SK-N-SH (cell line): Measurements from ENCODE around the gene ZMAT5. TPM values are rescaled to one million over a fixed set of nuclear protein-coding genes. Genes with fewer than 3 reads are reported as not detected.

Experiments
- EP300 ChIP-seq, 2 experiments: IDR thresholded peaks; 2 replicates each; pipeline versions ENCODE4 v1.4.0 to v1.6.1; 2012; ENCODE audit warnings: borderline replicate concordance in 1 of 2, low read depth in 1 of 2, low read length in 1 of 2
- EZH2phosphoT487 ChIP-seq: fragments of 200-600 bp; sonication (generic); IDR thresholded peaks from 2 replicates; pipeline ENCODE4 v1.6.1; 2017; ENCODE audit warnings: low read depth, mixed run types, mild to moderate bottlenecking, antibody characterized with exemption, moderate library complexity, borderline replicate concordance
- GABPA ChIP-seq: IDR thresholded peaks from 2 replicates; pipeline ENCODE4 v1.4.0; 2012; ENCODE audit warnings: low read depth, mild to moderate bottlenecking
- JUND ChIP-seq: IDR thresholded peaks from 2 replicates; pipeline ENCODE4 v1.4.0; 2012
- MXI1 ChIP-seq: IDR thresholded peaks from 2 replicates; pipeline ENCODE4 v1.6.1; 2012; ENCODE audit warnings: mild to moderate bottlenecking, low read depth, low read length, improper control_type of control experiment
- NFIC ChIP-seq: IDR thresholded peaks from 2 replicates; pipeline ENCODE4 v1.4.0; 2012; ENCODE audit warnings: borderline replicate concordance
- NRF1 ChIP-seq: IDR thresholded peaks from 2 replicates; pipeline ENCODE4 v1.6.1; 2012; ENCODE audit warnings: low read depth, mild to moderate bottlenecking, low read length
- POLR2AphosphoS5 ChIP-seq: IDR thresholded peaks from 2 replicates; pipeline ENCODE4 v1.6.1; 2012; ENCODE audit warnings: low read depth, low read length
- RAD21 ChIP-seq: IDR thresholded peaks from 2 replicates; pipeline ENCODE4 v1.6.1; 2012; ENCODE audit warnings: mild to moderate bottlenecking, low read length
- RCOR1 ChIP-seq: fragments of 150-350 bp; IDR thresholded peaks from 2 replicates; pipeline ENCODE4 v1.6.1; 2017; ENCODE audit warnings: antibody characterized with exemption, low read length
- RFX5 ChIP-seq: IDR thresholded peaks from 2 replicates; pipeline ENCODE4 v1.6.1; 2012; ENCODE audit warnings: mild to moderate bottlenecking, improper control_type of control experiment, low read length
- RXRA ChIP-seq: IDR thresholded peaks from 2 replicates; pipeline ENCODE4 v1.4.0; 2012; ENCODE audit warnings: low read depth, mild to moderate bottlenecking, borderline replicate concordance
- TEAD4 ChIP-seq: IDR thresholded peaks from 2 replicates; pipeline ENCODE4 v1.4.0; 2012; ENCODE audit warnings: mild to moderate bottlenecking, borderline replicate concordance; ENCODE audit not compliant: insufficient read depth
- YY1 ChIP-seq: IDR thresholded peaks from 2 replicates; pipeline ENCODE4 v1.4.0; 2012; ENCODE audit warnings: low read depth, mild to moderate bottlenecking
- ZBTB33 ChIP-seq: IDR thresholded peaks from 2 replicates; pipeline ENCODE4 v1.4.0; 2012; ENCODE audit warnings: low read depth, borderline replicate concordance
- polyA plus RNA-seq, 3 experiments: library from polyadenylated mRNA; depleted of rRNA; stranded (reverse); fragments of >200 nt; gene quantifications; 2 replicates each; pipeline ENCODE4 v1.2.3, GENCODE V29; 2012
- TF ChIP-seq, protein P1 (sequence below): fragments of 150-350 bp; IDR thresholded peaks from 2 replicates; pipeline ENCODE4 v1.6.1; 2017; ENCODE audit warnings: antibody characterized with exemption, low read length, low read depth, borderline replicate concordance
- TF ChIP-seq, protein P2 (sequence below): IDR thresholded peaks from 2 replicates; pipeline ENCODE4 v1.6.1; 2012; ENCODE audit warnings: mild to moderate bottlenecking, low read depth, low read length, moderate library complexity
- TF ChIP-seq, protein P3 (sequence below): IDR thresholded peaks from 2 replicates; pipeline ENCODE4; 2012

The ZMAT5 gene
- polyA plus RNA-seq, 1 of the 3 experiments (the other 2 are of a cell fraction): 35.0 TPM

DNA sequence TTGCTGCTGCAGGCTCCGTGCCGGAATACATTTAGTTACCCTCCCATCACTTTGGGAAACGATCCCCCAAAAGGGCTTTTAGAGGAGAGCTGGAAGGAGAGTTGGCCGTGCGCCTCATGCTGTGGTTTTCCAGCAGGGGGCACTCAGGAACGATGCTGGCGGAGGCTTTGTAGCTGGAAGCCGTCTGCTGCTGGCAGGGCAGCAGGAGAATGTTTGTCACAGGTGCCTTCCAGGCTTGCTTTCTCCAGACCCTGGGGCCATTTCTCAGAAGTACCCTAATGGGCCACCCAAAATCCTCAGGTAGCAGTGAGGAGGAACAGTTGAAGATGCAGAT lies 77.0 kb downstream of the ZMAT5 start (continued):
- TF ChIP-seq RXRA: no peak
- no peak for TF ChIP-seq POLR2AphosphoS5
- TF ChIP-seq, protein P1, sequence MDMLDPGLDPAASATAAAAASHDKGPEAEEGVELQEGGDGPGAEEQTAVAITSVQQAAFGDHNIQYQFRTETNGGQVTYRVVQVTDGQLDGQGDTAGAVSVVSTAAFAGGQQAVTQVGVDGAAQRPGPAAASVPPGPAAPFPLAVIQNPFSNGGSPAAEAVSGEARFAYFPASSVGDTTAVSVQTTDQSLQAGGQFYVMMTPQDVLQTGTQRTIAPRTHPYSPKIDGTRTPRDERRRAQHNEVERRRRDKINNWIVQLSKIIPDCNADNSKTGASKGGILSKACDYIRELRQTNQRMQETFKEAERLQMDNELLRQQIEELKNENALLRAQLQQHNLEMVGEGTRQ: no peak
- TF ChIP-seq, protein P2, sequence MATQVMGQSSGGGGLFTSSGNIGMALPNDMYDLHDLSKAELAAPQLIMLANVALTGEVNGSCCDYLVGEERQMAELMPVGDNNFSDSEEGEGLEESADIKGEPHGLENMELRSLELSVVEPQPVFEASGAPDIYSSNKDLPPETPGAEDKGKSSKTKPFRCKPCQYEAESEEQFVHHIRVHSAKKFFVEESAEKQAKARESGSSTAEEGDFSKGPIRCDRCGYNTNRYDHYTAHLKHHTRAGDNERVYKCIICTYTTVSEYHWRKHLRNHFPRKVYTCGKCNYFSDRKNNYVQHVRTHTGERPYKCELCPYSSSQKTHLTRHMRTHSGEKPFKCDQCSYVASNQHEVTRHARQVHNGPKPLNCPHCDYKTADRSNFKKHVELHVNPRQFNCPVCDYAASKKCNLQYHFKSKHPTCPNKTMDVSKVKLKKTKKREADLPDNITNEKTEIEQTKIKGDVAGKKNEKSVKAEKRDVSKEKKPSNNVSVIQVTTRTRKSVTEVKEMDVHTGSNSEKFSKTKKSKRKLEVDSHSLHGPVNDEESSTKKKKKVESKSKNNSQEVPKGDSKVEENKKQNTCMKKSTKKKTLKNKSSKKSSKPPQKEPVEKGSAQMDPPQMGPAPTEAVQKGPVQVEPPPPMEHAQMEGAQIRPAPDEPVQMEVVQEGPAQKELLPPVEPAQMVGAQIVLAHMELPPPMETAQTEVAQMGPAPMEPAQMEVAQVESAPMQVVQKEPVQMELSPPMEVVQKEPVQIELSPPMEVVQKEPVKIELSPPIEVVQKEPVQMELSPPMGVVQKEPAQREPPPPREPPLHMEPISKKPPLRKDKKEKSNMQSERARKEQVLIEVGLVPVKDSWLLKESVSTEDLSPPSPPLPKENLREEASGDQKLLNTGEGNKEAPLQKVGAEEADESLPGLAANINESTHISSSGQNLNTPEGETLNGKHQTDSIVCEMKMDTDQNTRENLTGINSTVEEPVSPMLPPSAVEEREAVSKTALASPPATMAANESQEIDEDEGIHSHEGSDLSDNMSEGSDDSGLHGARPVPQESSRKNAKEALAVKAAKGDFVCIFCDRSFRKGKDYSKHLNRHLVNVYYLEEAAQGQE: no peak
- no peak for TF ChIP-seq GABPA
- TF ChIP-seq RCOR1: 0 out of 2 replicates have a peak, but pooled peaks have one; percentile 11
- no peak for TF ChIP-seq EP300 (IDR thresholded peaks at IDR 0.05; ENCODE audit: borderline replicate concordance in 1 of 2, low read depth in 1 of 2, low read length in 1 of 2)
- no peak for TF ChIP-seq JUND
- no peak for TF ChIP-seq RFX5
- TF ChIP-seq YY1: no peak
- TF ChIP-seq TEAD4: no peak
- TF ChIP-seq EZH2phosphoT487: no peak
- TF ChIP-seq ZBTB33: no peak
- no peak for TF ChIP-seq MXI1
- TF ChIP-seq, protein P3, sequence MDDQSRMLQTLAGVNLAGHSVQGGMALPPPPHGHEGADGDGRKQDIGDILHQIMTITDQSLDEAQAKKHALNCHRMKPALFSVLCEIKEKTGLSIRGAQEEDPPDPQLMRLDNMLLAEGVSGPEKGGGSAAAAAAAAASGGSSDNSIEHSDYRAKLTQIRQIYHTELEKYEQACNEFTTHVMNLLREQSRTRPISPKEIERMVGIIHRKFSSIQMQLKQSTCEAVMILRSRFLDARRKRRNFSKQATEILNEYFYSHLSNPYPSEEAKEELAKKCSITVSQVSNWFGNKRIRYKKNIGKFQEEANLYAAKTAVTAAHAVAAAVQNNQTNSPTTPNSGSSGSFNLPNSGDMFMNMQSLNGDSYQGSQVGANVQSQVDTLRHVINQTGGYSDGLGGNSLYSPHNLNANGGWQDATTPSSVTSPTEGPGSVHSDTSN: no peak
- peak; percentile 87 for TF ChIP-seq RAD21
- no peak for TF ChIP-seq NRF1
- TF ChIP-seq NFIC: peak; percentile 44
